ENCODE results near the gene UBE2C.
"Not testable (repeated sequence)": the region's sequence is repeated elsewhere in the genome, so short reads cannot be mapped to it uniquely, and the experiment has no call there.

UBE2C gene

GRCh38 chr20:45798935-45799642 is 13.4 kb upstream of the UBE2C start:
- DNase-seq, result peak; percentile 42

- DNase-seq, result no peak
These were observed 10.6 kb upstream of the UBE2C start for GRCh38 chr20:45801851-45802250.

GRCh38 chr20:45810191-45810970 is 2.1 kb upstream of the UBE2C start:
- DNase-seq, result no peak

GRCh38 chr20:45813006-45813340 is 529 bp downstream of the UBE2C start:
- DNase-seq, result no peak

GRCh38 chr20:45813489-45813888 is 1.0 kb downstream of the UBE2C start:
- DNase-seq, result no peak

GRCh38 chr20:45814314-45814713 is 1.9 kb downstream of the UBE2C start:
- DNase-seq, result no peak

- no peak for DNase-seq
These were observed 4.5 kb downstream of the UBE2C start for GRCh38 chr20:45816951-45817350.

GRCh38 chr20:45817376-45818194 is 5.1 kb downstream of the UBE2C start:
- DNase-seq, result no peak

- DNase-seq, result no peak
These were observed 5.8 kb downstream of the UBE2C start for GRCh38 chr20:45818239-45818638.

- no peak for DNase-seq
These were observed 7.0 kb downstream of the UBE2C start for GRCh38 chr20:45819466-45819865.

- no peak for DNase-seq
These were observed 9.5 kb downstream of the UBE2C start for GRCh38 chr20:45821947-45822346.

GRCh38 chr20:45822857-45823256 is 10.4 kb downstream of the UBE2C start:
- no peak for DNase-seq

GRCh38 chr20:45823949-45824835 is 11.7 kb downstream of the UBE2C start:
- peak; percentile 36 for DNase-seq

GRCh38 chr20:45826381-45827019 is 14.1 kb downstream of the UBE2C start:
- no peak for DNase-seq

GRCh38 chr20:45827030-45827652 is 14.7 kb downstream of the UBE2C start, which contains the start of gene TNNC2:
Gene TNNC2, minus strand, starts transcription at chr20:45827312. Its CDS starts 64 bp downstream, at chr20:45827248.
- DNase-seq, result no peak

GRCh38 chr20:45827712-45828111 is 15.3 kb downstream of the UBE2C start:
- no peak for DNase-seq

GRCh38 chr20:45828589-45828988 is 16.1 kb downstream of the UBE2C start:
- DNase-seq, result no peak

- DNase-seq, result not testable (repeated sequence)
These were observed 17.2 kb downstream of the UBE2C start for GRCh38 chr20:45829673-45830106.

GRCh38 chr20:45832619-45833018 is 20.2 kb downstream of the UBE2C start:
- DNase-seq, result no peak

GRCh38 chr20:45833030-45833882 is 20.8 kb downstream of the UBE2C start, which contains the start of gene SNX21:
Gene SNX21, plus strand, starts transcription at chr20:45833799. Its CDS starts 121 bp downstream, at chr20:45833920.
- DNase-seq, result no peak

Data from T-helper 9 cell (primary cell).